Transverse colon (tissue), 4 donors: ENCODE measurements around the gene MRGPRD.

Experiments
- CTCF ChIP-seq, 5 experiments: fragments of 200-600 bp in 3 of 5; fragments of 450-650 bp in 2 of 5; sonication (generic) in 3 of 5; IDR thresholded peaks; 1 replicate in 2 of 5; 2 replicates in 3 of 5; pipeline ENCODE4 v1.5.1; 2016 to 2017; ENCODE audit warnings: antibody characterized with exemption in 5 of 5, inconsistent platforms in 3 of 5, mild to moderate bottlenecking in 2 of 5, moderate library complexity in 1 of 5
- EP300 ChIP-seq: sonication (generic); formaldehyde crosslinking; IDR thresholded peaks from one replicate; pipeline ENCODE4 v1.6.1; 2017; ENCODE audit warnings: antibody characterized with exemption, low read depth
- POLR2A ChIP-seq: fragments of 450-650 bp; IDR thresholded peaks from one replicate; pipeline ENCODE4 v1.6.1; 2016; ENCODE audit warnings: antibody characterized with exemption, mild to moderate bottlenecking, moderate library complexity
- POLR2AphosphoS5 ChIP-seq, 3 donors: sonication (generic); formaldehyde crosslinking; IDR thresholded peaks; one replicate each; pipeline ENCODE4 v1.6.1; 2016; ENCODE audit warnings: antibody characterized with exemption in 3 of 3

GRCh38 chr11:68936676-68937620, 43.8 kb downstream of the MRGPRD start:
- TF ChIP-seq CTCF (IDR thresholded peaks at IDR 0.05) (no peak), POLR2AphosphoS5 (IDR thresholded peaks at IDR 0.05) (no peak), POLR2A (no peak), EP300 (no peak)
